ENCODE data around the gene MAP1B. TPM values are rescaled to one million over a fixed set of nuclear protein-coding genes. Genes with fewer than 3 reads are reported as not detected.

Gene MAP1B
- polyA plus RNA-seq, 3 donors = 0.02 TPM; not detected in 2

DNA sequence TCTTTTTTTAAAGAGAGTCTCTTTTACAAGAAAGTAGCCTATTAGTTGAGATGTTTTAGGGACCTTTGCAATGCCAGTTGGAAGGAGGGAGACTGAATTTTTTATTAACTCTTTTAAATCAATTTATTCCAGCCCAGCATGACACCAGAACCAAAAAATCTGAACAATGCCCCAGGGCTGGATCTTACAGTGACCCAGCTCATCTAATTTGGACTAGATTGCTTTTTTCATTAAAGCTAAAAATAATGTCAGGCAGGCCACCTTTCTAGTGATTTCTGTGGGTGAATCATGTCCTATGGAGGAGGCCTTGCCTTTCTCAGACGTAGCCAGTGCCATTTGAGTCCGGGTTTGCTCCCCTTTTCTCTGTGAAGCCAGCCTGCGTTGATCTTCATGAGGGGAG, 38.8 kb downstream of the MAP1B start:
- H3K27ac Mint-ChIP-seq = no peak overlapping the region
- no peaks in the 10 kb centered on the region for H3K4me1 ChIP-seq (ENCODE audit: control insufficient read depth in 1 of 2, insufficient read depth in 2 of 2, low read length in 2 of 2)
- H3K4me1 Mint-ChIP-seq = no peaks in the 10 kb centered on the region
- H3K27ac ChIP-seq (ENCODE audit: low read depth in 1 of 2, low read length in 2 of 2) = no peak overlapping the region
- H3K9me3 Mint-ChIP-seq = no peaks in the 10 kb centered on the region
- TF ChIP-seq, protein P1, sequence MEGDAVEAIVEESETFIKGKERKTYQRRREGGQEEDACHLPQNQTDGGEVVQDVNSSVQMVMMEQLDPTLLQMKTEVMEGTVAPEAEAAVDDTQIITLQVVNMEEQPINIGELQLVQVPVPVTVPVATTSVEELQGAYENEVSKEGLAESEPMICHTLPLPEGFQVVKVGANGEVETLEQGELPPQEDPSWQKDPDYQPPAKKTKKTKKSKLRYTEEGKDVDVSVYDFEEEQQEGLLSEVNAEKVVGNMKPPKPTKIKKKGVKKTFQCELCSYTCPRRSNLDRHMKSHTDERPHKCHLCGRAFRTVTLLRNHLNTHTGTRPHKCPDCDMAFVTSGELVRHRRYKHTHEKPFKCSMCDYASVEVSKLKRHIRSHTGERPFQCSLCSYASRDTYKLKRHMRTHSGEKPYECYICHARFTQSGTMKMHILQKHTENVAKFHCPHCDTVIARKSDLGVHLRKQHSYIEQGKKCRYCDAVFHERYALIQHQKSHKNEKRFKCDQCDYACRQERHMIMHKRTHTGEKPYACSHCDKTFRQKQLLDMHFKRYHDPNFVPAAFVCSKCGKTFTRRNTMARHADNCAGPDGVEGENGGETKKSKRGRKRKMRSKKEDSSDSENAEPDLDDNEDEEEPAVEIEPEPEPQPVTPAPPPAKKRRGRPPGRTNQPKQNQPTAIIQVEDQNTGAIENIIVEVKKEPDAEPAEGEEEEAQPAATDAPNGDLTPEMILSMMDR (IDR thresholded peaks at IDR 0.05) = no peak
- no peak overlapping the region for H2AFZ ChIP-seq (ENCODE audit: insufficient read depth, low read depth, low read length, poor library complexity, severe bottlenecking)
- no peaks in the 10 kb centered on the region for H3K36me3 ChIP-seq (replicated peaks in 1 of 2; ENCODE audit: control insufficient read depth in 1 of 2, insufficient read depth in 2 of 2, low read length in 2 of 2)
- peaks cover 15 to 19% (median 18%) of the 10 kb centered on the region in 3 donors for H3K27me3 Mint-ChIP-seq (ENCODE audit: low read depth in 3 of 3)
- WGBS (ENCODE audit: insufficient coverage) = 94% methylated on average over 2 of the region's 3 CpGs
- no peaks in the 10 kb centered on the region for H3K79me2 ChIP-seq (ENCODE audit: insufficient read depth, low read length)
- intact Hi-C loops (cut with micrococcal nuclease) = no loop called here
- H3K4me3 ChIP-seq (replicated peaks in 1 of 3; ENCODE audit: low read depth in 2 of 3, low read length in 3 of 3) = no peak overlapping the region
- peaks cover under 1 to 4% of the 10 kb centered on the region in 2 donors for H3K27me3 ChIP-seq (ENCODE audit: control insufficient read depth in 2 of 2, insufficient read depth in 2 of 2, low read length in 2 of 2)
- H3K9me3 ChIP-seq (replicated peaks in 1 of 2; ENCODE audit: control insufficient read depth in 1 of 2, insufficient read depth in 1 of 2, low read length in 2 of 2) = no peaks in the 10 kb centered on the region
- H3K4me3 Mint-ChIP-seq = no peak overlapping the region
- H3K9ac ChIP-seq (ENCODE audit: insufficient read depth, low read length, poor library complexity, severe bottlenecking) = no peak overlapping the region
- H3K36me3 Mint-ChIP-seq = no peaks in the 10 kb centered on the region
- DNase-seq = no peak
- no peaks in the 10 kb centered on the region for H4K20me1 ChIP-seq (ENCODE audit: insufficient read depth, low read length)
- H3K4me2 ChIP-seq (replicated peaks; ENCODE audit: extremely low read depth, low read length, poor library complexity, severe bottlenecking) = no peak overlapping the region

DNA sequence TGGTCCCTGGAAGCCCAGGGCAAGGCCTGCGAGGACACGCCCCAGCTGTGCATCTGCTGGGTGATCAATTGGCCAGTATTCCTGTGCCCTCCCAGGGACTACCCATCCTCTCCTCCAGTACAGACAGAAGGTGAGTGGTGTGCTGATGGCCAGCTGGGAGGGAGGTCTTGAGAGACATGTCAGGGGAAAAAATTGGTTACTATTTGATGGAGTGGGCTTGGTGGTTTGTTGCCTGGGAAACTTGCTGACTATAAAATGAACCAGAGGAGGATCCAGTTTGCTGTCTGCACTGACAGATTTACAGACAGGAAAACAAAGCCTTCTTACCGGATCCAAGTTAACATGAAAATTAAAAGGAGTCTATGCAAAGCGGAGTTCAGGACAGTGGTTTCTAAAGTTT, 40.3 kb downstream of the MAP1B start:
- no peaks in the 10 kb centered on the region for H3K9me3 ChIP-seq (replicated peaks in 1 of 2; ENCODE audit: control insufficient read depth in 1 of 2, insufficient read depth in 1 of 2, low read length in 2 of 2)
- Mint-ChIP-seq H3K4me1 (no peaks in the 10 kb centered on the region), H3K4me3 (no peak overlapping the region), H3K9me3 (no peaks in the 10 kb centered on the region), H3K27ac (no peak overlapping the region), H3K36me3 (no peaks in the 10 kb centered on the region), H3K27me3 (ENCODE audit: low read depth in 3 of 3) (peaks cover 11 to 16% (median 11%) of the 10 kb centered on the region in 3 donors)
- DNase-seq = no peak
- H3K4me1 ChIP-seq (ENCODE audit: control insufficient read depth in 1 of 2, insufficient read depth in 2 of 2, low read length in 2 of 2) = no peaks in the 10 kb centered on the region
- no peaks in the 10 kb centered on the region for H3K79me2 ChIP-seq (ENCODE audit: insufficient read depth, low read length)
- H3K36me3 ChIP-seq (replicated peaks in 1 of 2; ENCODE audit: control insufficient read depth in 1 of 2, insufficient read depth in 2 of 2, low read length in 2 of 2) = no peaks in the 10 kb centered on the region
- no peak overlapping the region for H2AFZ ChIP-seq (ENCODE audit: insufficient read depth, low read depth, low read length, poor library complexity, severe bottlenecking)
- H3K4me3 ChIP-seq (replicated peaks in 1 of 3; ENCODE audit: low read depth in 2 of 3, low read length in 3 of 3) = no peak overlapping the region
- peaks cover 0 to 4% of the 10 kb centered on the region in 2 donors for H3K27me3 ChIP-seq (ENCODE audit: control insufficient read depth in 2 of 2, insufficient read depth in 2 of 2, low read length in 2 of 2)
- H3K4me2 ChIP-seq (replicated peaks; ENCODE audit: extremely low read depth, low read length, poor library complexity, severe bottlenecking) = no peak overlapping the region
- intact Hi-C loops (cut with micrococcal nuclease) = no loop called here
- WGBS (ENCODE audit: insufficient coverage) = no CpG with 5 or more reads among the region's 4 CpGs
- H3K9ac ChIP-seq (ENCODE audit: insufficient read depth, low read length, poor library complexity, severe bottlenecking) = no peak overlapping the region
- TF ChIP-seq, protein P1 (IDR thresholded peaks at IDR 0.05) = no peak
- H3K27ac ChIP-seq (ENCODE audit: low read depth in 1 of 2, low read length in 2 of 2) = no peak overlapping the region
- no peaks in the 10 kb centered on the region for H4K20me1 ChIP-seq (ENCODE audit: insufficient read depth, low read length)
